ENCODE measurements around the gene ZNF580. TPM values are rescaled to one million over a fixed set of nuclear protein-coding genes. Genes with fewer than 3 reads are reported as not detected.

ZNF580 gene
- total RNA-seq, 1 donor from 2014 or later: 42.2 TPM

DNA sequence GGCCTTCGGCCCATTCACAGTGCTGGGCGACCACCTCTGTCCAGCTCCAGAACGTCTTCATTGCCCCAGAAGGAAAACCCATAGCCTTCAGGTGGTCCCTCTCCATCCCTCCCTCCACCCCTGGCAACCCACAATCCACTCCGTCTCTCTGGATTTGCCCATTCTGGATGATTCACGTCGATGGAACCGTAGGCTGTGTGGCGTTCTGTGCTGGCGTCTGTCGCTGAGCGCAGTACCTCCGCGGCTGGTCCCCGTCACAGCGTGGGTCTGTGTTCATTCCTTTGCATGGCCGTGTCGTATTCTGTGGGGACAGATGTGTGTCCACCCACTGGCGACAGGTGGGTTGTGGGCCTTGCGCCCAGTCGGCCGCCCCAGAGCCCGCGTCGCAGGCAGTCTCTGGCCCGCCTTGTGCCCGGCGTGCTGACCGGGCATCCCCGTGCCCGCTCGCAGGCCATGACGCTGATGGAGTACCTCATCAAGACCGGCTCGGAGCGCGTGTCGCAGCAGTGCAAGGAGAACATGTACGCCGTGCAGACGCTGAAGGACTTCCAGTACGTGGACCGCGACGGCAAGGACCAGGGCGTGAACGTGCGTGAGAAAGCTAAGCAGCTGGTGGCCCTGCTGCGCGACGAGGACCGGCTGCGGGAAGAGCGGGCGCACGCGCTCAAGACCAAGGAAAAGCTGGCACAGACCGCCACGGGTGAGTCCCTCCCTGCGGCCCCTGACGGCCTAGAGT, 44.3 kb downstream of the ZNF580 start:
- DNase-seq (ENCODE audit: low spot score) (no peak), ATAC-seq (no peak)
- intact Hi-C loops (cut with DNase I): no loop called here

DNA sequence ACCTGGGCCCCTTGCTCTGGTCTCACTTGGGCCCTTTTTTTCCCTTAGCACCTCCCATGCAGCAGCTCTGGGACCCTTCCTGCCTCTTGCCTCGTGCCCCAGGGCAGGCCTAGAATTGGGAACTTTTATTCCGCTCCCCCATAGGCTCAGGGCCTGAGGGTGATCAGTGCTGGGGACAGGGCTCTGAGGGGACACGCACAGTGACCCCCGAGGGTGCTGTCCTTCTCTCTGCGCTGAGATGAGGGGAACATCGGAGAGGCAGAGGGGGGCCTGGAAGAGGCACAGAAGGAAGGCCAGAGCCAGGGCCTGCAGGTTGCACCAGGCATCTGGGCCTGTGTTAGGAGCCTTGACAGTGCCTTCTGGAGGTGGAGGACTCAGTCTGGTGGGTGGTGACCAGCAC, 45.0 kb downstream of the ZNF580 start:
- ATAC-seq: no peak
- intact Hi-C loops (cut with DNase I): no loop called here
- no peak for DNase-seq (ENCODE audit: low spot score)

DNA sequence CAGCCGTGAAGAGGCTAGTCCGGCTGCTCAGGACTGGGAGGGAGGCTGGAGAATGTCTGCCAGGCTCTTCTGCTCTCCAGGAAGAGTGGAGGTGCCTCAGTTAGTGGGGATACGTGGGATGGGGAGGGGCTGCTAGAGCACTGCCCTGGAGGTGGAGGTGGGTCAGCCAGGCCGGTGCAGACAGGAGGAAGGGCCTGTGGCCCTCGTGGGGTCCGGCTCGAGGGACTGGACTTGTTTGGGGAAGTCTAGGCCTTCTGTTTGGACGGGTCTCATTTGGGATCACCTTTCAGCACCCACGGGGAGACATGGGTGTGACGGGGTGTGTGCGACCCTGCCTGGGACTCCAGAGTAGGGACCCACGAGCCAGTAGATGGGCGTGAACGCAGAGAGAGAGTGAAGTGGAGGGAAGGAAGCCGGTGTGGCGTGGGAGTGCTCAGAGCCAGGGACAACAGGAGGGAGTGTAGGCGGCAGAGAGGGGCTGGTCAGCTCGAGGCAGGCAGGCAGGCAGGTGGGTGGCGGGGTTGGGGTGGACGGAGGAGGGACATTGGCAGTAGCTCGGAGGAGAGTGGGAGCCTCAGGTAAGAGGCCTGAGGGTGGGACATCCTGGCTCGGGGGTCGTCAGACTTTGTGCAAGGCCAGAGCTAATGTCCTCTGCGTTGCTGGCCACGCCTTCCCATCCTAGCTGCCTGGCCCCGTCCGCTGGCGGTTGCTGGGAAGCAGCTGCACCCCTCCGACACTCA, 45.7 kb downstream of the ZNF580 start:
- DNase-seq (ENCODE audit: low spot score) (no peak), ATAC-seq (no peak)
- intact Hi-C loops (cut with DNase I): no loop called here

DNA sequence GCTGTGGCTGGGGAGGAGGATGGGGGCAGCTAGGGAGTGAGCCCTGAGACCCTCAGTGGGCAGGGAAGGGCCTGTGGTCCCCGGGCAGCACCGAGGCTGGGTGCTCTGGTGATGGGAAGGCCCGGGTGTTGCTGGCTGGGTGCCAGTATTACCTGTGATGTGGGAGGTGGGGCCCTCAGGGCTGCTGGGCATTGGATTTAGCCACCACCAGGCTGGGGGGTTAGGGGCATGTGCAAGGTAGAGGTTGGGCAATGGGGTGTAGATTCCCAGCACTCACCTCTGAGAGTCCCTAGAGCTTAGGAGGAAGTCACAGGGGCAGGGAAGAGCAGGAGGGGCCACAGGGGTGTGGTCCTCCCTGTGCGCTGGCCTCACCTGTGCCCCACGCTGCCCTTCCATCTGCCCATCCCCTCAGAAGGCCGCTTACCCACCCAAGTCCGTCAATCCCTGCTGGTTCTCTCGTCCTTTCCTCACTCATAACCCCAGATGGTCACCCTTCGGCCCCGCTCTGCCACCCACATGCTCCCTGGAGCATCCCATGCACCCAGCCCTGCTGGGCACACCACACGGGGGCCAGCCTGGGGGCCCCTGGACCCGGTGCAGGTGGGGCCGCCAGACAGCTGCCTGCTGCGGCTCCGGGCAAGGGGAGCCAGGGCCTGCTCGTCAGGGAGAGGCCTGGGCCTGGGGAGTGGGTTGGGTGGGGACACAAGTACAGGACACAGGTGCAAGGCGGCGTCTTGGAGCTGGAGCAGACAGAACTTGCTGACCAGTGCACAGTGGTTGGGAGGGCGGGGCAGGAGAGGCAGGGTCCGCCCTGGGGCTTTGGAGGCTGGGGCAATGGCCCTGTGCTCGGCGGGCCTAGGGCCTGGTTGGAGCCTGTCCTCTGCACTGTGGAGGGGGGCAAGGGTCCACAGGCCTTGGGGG, 46.7 kb downstream of the ZNF580 start:
- DNase-seq (ENCODE audit: low spot score) (no peak), ATAC-seq (no peak)
- intact Hi-C loops (cut with DNase I): no loop called here

DNA sequence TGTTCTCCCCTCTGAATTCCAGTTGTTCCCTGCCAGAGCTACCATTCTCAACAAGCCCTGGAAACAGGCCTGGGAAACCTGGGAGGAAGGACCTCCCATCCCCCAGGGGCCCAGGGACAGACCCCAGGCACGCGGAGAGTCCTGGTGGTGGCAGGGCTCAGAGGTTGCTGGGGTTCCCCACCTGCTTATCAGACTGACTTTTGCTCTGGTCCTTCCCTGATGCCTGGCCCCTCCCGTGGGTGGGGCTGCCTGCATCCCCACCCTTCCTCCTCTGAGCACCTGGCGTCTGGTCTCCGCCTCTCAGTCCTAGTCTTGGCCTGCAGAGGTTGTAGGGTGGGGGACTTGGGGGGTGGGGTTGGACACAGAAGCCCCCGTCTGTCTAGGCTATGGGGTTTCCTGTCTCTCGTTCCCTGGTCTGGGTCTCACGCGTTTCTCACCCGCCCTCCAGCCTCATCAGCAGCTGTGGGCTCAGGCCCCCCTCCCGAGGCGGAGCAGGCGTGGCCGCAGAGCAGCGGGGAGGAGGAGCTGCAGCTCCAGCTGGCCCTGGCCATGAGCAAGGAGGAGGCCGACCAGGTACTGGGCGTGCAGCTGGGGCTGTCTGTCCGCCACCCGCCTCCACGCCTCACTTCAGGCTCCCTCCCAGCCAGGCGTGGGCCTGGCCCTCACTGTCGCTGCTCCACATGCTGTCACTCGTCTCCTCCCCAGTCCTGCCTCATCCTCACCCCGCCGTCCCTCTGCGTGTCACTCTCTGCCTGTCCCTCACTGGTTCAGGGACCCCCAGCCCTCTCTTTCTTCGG, 47.8 kb downstream of the ZNF580 start:
- intact Hi-C loops (cut with DNase I): no loop called here
- ATAC-seq: no peak
- no peak for DNase-seq (ENCODE audit: low spot score)

DNA sequence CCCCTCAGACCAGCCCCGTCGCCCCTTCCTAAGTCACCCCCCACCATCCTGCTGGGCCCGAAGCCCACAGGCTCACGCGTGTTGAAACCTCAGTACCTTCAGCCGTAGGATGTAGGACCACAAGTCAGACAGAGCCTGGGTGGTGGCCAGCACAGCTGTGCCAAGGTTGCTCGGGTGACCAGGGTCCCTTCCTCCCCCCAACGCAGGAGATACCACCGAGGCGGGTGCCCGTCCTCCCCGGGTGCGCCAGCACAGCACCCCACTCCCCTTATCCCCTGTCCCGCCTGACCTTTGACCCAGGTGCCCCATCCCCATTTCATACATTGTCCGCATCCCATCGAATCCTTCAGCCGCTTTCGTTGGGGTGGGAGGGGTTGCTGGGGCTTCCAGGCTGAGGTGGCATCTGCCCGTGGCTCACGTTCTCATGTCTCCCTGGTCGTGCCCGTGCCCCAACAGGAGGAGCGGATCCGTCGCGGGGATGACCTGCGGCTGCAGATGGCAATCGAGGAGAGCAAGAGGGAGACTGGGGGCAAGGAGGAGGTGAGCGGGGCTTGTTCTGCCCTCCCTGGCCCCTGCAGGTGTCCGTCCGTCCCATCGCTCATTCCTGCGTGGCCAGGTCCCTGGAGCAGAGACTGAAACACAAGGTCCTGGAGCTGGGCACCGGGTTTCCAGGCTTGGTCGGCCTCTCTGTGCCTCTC, 48.8 kb downstream of the ZNF580 start:
- intact Hi-C loops (cut with DNase I): no loop called here
- DNase-seq (ENCODE audit: low spot score) (no peak), ATAC-seq (no peak)

DNA sequence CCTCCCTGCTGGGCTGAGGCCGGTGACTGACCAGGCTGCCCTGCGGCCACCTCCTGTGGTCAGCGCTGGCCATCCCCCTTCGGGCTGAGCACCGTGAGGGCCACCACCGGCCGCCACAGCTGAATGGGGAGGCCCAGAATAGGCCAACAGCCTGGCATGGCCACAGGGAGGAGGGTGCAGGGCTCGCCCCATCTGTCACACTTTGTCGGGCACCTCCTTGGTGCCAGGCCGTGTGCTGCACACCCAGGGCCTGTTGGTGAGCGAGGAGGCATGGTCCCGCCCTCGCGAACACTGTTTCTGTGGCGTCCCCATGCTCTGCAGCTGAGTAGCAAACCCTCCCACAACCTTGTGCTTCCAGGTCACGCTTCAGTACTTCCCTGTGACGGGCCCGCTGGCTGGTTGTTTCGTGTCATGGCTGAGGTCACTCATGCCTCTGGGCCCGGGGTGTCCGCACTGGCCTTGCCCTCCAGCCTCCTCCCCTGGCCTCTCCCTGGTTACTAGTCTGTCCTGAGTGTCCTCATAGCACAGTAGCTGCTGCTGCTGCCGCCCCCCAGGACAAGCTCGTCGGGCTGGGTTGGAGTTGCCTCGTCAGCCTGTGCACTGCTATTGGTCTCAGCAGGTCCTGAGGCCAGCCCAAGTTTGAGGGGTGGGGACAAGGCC, 49.4 kb downstream of the ZNF580 start:
- intact Hi-C loops (cut with DNase I): no loop called here
- DNase-seq (ENCODE audit: low spot score) (no peak), ATAC-seq (no peak)

DNA sequence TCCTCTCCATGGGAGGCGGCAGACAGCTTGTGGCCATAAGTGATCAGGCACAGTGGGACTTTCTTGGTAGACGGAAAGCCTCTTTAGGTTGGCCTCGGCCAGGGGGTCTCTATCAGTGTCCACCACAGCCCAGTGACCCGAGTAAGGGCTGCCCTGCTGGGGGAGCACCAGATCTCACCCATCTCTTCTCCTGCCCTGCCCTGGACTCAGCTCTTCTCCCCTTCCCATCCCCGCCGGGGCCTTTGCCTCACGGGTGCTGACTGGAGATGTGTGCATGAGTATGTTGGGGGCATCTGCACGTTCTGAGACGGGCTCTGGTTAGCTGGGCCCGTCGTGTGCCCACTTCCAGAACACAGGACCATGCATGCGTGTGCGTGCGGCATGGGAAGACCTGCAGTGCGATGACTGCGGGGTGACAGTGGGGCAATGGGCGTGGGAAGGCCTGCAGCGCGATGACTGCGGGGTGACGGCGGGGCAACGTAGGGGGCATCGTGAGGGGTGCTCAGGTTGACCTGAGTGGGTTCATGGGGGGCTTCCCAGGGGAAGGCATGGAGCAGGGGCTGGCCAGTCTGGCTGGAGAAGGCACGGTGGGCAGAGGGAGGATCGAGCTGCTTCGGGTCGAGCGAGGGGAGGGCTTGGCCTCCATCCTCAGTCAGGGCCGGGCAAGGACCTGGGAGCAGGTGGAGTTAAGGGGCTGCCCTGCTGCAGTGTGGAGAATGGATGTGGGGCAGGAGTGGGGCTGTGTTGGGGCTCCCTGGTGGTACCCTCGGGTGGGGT, 50.2 kb downstream of the ZNF580 start:
- ATAC-seq: no peak
- intact Hi-C loops (cut with DNase I): no loop called here
- DNase-seq (ENCODE audit: low spot score): peak; percentile 45

DNA sequence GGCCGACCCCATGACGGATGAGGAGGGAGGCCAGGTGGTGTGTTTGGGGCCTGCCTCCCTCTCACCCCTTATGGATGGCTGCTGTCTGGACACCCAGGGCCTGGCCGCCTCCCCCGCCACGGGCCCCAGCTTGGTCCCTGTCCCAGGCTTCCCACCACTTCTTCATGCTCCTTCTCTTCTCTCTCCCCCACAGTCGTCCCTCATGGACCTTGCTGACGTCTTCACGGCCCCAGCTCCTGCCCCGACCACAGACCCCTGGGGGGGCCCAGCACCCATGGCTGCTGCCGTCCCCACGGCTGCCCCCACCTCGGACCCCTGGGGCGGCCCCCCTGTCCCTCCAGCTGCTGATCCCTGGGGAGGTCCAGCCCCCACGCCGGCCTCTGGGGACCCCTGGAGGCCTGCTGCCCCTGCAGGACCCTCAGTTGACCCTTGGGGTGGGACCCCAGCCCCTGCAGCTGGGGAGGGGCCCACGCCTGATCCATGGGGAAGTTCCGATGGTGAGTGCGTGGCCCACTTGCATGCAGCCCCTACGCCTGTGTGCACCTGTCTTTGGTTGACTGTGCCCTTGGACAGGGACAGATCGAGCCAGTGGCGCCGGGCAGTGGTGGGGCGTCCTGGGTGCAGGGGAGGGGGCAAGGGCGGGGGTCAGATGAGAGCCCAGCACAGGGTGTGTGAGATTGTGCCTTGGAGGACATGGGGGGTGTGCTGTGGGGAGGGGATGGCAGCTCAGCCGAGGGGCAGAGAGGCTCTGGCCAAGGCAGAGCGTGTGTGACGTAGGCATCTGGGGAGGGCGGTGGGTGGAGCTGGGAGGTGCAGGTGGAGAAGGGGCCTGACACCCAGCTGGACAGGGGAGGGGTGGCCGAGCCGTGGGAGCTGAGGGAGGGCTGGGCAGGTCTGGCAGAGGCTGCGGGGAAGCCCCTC, 51.0 kb downstream of the ZNF580 start:
- DNase-seq (ENCODE audit: low spot score): peak; percentile 54
- intact Hi-C loops (cut with DNase I): no loop called here
- ATAC-seq: no peak

DNA sequence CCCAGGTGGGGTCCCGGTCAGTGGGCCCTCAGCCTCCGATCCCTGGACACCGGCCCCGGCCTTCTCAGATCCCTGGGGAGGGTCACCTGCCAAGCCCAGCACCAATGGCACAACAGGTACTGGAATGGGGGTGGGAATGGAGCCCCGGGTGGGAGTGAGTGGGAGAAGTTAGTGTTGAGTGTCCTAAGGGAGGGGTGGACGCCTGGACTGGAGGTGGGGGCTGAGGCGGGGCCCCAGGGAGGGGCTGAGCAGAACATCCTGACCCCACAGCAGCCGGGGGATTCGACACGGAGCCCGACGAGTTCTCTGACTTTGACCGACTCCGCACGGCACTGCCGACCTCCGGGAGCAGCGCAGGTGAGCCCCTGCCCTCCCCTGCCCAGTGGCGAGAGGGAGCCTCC, 51.9 kb downstream of the ZNF580 start:
- ATAC-seq (no peak), DNase-seq (ENCODE audit: low spot score) (peak; percentile 51)
- intact Hi-C loops (cut with DNase I): no loop called here

Other genes starting within 250 kb of the ZNF580 start
- gene UBE2S, start 233.2 kb upstream of the ZNF580 start, total RNA-seq: 17.1 TPM
- 9.0 TPM for gene SHISA7, start 197.7 kb upstream of the ZNF580 start, total RNA-seq
- 35.7 TPM for gene ISOC2, start 179.4 kb upstream of the ZNF580 start, total RNA-seq
- gene C19orf85, start 176.3 kb upstream of the ZNF580 start, total RNA-seq: not detected
- 9.0 TPM for gene ZNF628, start 164.4 kb upstream of the ZNF580 start, total RNA-seq
- 11.5 TPM for gene NAT14, start 155.8 kb upstream of the ZNF580 start, total RNA-seq
- 13.5 TPM for gene SSC5D, start 152.6 kb upstream of the ZNF580 start, total RNA-seq
- not detected for gene SBK2, start 103.9 kb upstream of the ZNF580 start, total RNA-seq
- 0.53 TPM for gene SBK3, start 95.5 kb upstream of the ZNF580 start, total RNA-seq
- gene ZNF579, start 60.2 kb upstream of the ZNF580 start, total RNA-seq: 14.3 TPM
- 11.7 TPM for gene FIZ1, start 41.5 kb upstream of the ZNF580 start, total RNA-seq
- gene ZNF524, start 40.7 kb upstream of the ZNF580 start, total RNA-seq: 18.9 TPM
- 15.9 TPM for gene ZNF865, start 35.4 kb upstream of the ZNF580 start, total RNA-seq
- gene ZNF784, start 16.4 kb upstream of the ZNF580 start, total RNA-seq: 4.0 TPM
- 17.2 TPM for gene ZNF581, start 2.6 kb downstream of the ZNF580 start, total RNA-seq
- 14.0 TPM for gene CCDC106, start 7.2 kb downstream of the ZNF580 start, total RNA-seq
- gene U2AF2, start 14.0 kb downstream of the ZNF580 start, total RNA-seq: 127 TPM
- 87.6 TPM for gene EPN1, start 34.2 kb downstream of the ZNF580 start, total RNA-seq
- not detected for gene NLRP9, start 97.4 kb downstream of the ZNF580 start, total RNA-seq
- not detected for gene RFPL4A, start 118.1 kb downstream of the ZNF580 start, total RNA-seq
- gene RFPL4AL1, start 128.1 kb downstream of the ZNF580 start, total RNA-seq: not detected
- not detected for gene NLRP11, start 191.0 kb downstream of the ZNF580 start, total RNA-seq
- not detected for gene NLRP4, start 195.5 kb downstream of the ZNF580 start, total RNA-seq